Stimulated activated CD8-positive, alpha-beta memory T cell treated with anti-CD3 and anti-CD28 coated beads, Interleukin-2, amount 100 ng/mL, for 1 hour (primary cell): ENCODE measurements around the gene VOPP1.

ENCODE experiments used
- DNase-seq, 2 donors: peaks; one replicate each; pipeline ENCODE4 v3.0.0-alpha.2; 2020; ENCODE audit warnings: low read depth in 2 of 2

Gene VOPP1

DNA sequence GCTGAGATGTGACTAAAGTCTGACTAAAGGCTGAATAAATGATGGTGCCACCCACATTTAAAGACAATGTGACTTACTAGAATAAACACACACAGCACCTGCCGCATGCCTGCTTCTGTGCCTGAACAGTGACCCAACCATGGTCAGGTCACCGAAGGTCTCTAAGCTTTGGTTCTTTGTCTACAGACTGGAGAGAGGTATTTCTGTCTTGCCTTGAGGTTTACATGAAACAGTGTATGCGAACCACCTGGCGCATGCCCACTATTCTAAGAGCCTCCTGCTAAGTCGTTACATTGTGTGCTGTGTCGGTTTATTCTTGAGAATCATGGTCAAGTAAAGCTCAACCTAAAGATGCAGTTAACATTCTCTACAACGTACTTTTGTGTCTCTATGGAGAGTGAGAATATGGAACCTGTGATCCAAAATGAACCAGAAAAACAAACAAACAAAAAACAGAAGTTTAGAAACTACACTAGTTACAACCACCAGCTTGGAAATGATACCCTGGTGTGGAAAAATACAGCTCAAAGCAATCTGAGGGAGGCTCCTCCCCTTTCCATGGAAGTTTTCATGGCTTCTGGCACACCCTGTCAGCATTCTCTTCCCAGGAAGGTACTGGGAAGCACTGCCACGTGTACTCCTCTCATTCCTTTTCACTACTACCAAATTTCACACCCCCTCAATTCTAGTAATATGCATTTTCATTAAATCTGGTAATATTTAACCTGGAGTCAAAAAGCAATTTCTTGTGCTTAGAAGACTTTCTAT lies 40.0 kb downstream of the VOPP1 start:
- no peak for DNase-seq

DNA sequence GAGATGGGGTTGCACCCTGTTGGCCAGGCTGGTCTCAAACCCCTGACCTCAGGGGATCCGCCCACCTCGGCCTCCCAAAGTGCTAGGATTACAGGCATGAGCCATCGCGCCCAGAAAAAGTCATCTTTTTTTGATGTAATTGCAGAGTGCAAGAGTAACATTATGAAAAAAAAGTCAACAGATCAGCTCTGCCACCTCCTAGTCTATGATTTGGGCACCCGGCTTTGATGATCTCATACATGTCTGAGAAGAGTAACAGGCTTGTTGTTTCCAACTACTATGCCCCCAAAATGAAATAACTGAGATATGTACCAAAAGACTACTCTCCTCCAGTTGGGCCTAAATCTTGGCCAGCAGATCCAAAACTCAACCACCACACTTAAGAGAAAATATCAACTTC lies 40.8 kb downstream of the VOPP1 start:
- DNase-seq: no peak

DNA sequence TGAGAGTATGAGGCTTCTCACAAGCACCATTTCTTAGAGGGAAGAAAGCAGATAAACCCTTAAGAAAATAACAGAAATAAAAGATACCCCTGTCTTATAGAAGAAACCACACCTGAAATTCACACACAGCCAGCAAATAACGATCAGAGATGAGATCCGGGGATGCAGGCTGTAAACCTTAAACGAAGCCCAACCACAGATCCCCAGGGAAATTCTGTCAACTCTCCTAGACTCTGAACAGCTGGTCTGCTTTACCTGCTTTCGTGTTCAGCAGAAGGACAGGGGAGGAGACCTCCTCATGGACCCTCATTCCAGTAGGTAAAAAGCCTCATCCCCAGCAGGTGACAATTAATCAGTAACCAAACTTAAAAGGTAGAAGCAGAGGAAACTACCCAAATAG lies 45.0 kb downstream of the VOPP1 start:
- no peak for DNase-seq

DNA sequence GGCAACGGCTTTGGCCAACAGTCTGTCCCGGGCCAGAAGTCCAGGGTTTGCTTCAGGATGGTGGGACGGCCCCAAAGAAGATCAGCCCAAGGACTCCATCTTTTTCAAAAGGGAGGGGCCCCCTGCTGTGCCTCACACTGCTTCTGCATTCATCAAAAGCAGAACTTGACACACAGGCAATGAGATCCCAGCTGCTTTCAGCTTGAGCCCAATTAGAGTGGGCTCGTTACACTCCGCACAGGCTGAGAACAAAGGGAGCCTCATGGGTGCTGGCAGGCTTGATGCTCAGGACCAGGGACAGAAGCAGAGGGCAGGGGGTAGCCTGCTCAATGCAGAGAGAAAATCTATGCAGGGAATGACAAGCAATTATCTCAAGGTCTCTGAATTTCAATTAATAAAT lies 45.5 kb downstream of the VOPP1 start:
- no peak for DNase-seq

DNA sequence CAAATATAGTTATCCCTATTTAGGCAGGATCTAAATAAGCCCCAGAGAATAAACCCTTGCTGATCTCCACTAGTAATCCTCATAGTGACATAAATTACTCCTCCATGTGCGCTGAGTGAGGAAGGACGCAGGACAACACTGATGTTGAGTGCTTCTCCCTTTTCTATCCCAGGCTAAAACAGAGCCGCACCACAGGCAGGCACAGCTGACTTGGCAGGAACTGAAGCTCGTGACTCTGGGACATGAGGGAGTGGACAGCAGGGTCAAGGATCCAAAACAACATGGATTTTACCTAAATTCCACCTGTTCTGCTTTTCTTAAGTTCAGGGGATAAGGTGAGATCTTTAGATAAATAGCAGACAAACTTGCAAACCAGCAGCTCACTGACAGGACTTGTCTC lies 46.0 kb downstream of the VOPP1 start:
- DNase-seq: no peak

DNA sequence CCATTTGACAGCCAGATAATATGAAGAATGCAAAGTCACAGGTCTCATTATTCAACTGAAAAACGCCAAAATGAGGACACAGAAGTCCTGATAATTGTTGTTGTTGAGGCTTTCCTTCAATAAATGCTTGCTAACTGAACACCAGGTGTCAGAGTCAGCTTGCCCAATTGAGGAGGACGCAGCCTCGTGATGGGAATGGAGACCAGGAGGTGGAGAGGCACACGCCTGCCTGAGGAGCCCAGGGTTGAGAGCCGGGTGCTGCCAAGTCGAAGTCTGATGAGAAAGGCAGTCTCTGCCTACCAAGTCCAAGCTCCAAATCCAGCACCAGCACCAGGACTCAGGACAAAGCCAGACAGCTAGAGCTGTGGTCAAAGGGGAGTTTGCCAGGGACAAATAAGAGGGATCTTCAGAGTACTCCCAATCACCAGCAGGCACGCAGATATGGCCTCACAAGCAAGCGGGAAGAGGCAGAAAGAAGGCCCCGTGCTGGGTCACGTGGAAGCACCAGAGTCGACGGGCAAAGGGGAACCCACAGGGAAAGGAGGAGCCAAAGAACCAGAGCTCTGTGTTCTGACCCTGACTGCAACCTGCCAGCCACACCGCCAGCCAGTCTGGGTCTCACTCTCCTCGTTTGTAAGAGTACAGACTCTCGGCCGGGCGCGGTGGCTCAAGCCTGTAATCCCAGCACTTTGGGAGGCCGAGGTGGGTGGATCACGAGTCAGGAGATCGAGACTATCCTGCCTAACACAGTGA lies 47.6 kb downstream of the VOPP1 start:
- DNase-seq: no peak

DNA sequence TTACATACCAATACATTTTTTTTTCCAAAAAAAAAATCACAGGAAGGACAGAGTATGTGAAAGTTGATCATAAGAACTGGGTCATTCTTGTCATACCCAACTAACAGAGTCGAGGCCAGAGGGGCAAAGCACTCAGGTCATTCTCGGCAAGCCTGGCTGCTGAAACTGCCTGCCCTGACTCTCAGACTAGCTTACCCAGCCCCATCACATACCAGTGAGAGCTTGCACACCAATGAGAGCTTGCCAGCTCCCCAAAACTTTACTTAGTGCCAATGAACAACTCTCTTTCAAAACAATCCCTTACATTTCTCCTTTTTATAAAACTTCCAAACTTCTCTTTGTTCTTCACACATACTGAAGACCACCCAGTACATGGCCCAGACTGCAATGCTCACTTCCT lies 48.9 kb downstream of the VOPP1 start:
- no peak for DNase-seq

DNA sequence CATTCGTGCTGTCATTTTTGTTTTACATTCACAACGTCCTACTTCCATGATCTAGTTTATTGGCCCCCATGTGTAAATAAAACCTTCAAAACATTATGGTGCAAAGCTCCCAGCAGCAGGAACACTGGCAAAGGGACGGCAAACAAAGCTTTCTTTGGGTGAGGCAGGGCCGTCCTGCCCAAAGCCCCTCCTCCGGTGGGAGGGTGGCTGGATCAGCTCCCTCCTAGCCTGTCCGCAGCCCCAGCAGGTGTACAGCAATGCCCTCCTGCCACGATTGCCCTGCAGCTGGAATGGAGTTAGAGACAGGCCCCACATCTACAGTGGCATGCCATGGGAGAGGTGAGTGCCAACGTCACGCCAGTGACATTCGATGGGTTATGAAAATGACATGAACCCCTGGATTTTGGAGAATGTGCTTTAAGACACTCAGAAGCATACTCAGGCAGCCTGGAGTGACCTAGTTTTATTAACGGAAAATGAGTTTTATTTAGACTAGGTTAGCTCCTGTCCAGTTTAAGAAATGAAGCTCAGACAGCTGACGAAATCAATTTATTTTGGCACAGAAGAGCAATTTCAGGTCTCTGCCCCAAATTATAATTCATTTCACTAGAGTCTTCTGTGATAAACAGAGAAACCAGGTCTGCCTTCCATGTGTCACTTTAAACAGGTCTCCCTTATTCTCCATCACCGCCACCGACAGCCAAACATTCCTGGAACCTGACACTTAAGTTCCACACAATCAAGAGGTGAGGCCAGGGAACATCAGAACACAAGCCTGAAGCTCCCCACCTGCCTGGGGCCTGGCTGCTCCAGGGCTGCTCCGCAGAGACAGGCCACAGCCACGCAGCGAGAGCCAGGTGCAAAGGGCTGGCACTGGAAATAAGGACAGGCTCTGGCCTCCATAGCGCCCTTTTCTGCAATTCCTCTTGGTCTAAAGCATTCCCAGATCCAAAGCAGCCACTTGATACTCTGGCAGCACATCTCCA lies 50.1 kb downstream of the VOPP1 start:
- DNase-seq: no peak

DNA sequence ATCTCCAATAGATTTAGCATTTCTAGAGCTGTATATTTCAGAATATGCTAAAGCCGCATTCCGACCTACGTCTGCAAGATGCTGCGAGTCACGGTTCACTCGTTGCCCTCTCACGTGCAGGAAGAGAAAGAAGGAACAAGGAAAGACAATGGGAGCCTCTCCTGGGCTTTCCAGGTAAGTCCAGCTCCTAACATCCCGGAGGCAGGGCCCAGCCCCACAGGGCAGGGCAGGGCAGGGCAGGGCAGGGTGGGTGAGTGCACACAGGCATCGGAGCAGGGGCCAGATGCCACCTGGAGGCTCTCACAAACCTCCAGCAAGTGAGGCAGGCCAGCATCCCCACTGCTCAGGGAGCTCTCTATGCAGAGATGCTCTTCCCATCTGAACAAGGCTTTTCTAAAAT lies 50.8 kb downstream of the VOPP1 start:
- DNase-seq: no peak

DNA sequence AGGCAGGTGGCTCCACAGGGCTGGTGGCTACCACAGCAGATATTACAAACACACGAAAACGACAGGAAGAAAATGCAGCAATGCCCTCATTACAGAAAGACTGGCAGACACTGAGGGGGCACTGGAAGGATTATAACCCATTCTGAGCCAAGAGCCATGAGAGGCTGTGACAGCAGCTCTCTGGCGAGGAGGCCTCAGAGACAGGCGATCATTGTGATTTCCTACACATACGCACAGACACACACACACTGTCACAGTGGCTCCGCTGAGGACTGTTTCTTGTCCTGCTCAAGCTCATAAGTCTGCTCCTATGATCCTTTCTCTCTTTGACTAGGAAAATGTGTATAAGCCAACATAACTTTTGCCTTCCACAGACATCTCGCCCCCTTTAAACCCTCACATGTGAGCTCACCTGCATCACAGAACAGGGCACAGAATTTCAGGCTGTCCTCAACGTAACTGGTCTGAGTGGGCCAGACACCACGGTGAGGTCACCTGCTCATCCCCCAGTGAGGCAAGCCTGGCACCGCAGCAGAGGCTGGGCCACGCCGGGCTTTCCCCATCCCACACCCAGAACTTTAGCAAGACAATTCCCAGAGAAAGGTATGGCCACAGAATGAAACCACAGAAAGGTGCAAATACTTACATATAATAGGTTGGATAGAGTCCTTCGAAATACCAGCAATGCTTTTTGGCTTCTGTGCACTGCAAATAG lies 51.7 kb downstream of the VOPP1 start:
- DNase-seq: no peak

DNA sequence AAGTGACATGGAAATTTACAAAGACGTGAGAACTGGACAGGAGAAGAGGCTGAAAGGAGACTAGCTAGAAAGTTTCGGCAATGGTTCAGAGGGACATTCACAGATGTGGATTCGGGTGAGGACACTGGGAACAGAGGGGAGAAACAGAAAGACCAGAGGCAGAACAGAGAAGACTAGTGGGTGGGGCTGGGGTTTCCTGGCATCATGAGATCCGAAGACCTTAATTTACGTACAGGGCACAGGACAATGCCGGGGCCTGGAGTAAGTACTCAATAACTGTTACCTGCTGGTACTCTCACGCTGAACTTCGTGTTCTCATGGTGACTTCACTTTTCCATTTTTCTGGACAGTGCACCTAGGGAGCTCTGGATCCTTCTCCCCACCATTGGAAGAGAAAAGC lies 53.5 kb downstream of the VOPP1 start:
- no peak for DNase-seq

DNA sequence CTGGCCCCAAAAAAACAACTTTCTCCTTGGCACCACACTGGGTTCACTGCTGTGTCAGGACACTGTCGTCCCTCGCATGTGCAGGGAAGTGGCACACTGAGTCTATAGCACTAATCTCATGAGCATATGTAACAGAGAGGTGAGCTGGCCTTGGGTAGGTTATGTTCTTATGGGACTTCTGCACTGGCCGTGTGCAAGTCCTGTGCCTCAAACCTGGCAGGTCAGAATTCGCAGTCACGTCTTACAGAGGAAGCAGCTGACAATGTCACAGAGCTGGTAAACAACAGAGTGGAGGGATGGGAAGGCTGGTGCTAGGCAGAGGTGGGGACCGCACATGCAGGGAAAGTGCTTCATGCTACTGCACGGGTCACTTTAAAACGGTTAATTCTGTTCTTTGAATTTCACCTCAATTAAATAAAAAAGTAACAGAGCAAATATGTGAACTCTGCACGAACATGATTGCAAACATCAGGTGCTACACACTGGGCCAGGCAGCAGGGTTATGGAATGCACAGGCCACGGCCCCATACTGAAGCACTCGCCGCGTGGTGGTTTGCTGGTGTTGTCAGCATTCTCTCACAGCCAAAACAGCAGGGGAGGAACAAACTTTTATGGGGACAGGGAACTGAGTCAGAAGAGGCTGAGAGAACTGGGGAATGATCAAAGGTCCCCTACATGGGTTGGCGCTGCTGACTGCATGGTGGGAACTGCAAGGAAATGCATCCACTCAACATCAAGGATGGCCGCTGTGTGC lies 54.2 kb downstream of the VOPP1 start:
- no peak for DNase-seq

DNA sequence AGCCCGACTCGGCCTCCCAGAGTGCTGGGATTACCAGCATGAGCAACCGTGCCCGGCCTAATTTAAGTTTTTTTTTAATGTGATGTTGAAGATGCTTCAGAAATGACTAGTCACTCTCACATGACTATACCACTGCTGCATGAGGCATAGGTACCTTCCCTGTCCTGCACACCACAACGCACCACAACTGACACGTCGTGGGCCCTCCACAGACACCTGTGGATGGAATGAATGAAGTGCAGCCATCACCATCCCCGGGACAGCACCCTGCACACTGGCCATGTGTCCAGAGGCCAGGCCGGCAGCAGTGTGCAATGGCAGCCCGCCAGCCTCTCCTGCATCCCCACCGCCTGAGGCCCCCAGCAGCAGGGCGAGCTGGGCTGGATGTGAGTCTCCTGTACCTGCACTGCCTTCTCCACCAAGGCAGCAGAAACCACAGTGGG lies 55.1 kb downstream of the VOPP1 start:
- no peak for DNase-seq

DNA sequence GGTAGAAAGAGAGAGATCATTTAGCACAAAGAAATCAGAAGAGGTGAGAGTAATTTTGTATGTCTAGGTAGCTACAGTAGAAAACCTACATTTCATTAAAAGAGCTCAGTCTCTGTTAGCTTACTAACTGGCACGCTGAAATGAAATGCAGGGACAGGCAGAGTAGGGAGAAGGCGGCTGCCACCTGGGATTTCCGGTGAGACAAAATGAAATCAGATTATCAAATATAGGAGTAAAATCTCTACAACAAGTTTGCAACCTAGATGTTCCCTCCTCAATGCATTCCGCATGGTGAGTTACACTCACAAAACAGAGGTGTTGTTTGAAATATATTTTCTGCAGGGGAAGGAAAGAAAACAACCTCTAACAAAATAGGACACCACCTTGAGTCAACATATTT lies 55.9 kb downstream of the VOPP1 start:
- no peak for DNase-seq

DNA sequence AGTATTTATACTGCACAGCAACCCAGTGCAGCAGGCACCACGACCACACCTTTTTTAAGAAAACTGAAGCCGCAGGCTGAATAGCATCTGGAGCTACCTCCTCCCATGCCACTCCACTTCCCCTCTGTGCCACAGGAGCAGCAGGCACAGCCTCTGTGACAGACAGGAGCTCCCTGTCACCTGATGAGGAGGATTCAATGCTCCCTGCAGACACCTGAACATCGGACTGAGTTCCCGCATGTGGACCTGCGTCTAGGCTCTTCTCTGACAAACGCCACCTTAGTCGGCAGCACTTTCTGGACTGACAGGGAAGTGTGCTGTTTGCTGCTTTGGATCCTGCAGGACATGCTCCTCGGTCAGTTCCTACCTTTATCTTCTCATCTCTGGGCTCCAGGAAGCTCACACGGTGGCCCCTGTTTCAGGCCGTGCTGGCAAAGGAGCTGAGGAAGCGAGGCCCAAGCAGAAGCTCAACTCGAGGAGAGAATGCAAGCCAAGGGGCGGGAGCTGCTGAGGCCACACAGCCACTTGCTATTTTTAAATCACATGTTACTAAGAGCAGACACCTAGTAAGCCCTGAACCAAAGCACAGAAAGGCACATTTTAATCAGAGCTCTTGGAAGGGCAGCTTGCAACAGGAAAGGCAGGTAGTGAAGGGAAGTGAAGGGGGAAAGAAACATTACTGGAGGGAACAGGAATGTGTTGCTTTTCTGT lies 56.6 kb downstream of the VOPP1 start:
- DNase-seq: no peak

DNA sequence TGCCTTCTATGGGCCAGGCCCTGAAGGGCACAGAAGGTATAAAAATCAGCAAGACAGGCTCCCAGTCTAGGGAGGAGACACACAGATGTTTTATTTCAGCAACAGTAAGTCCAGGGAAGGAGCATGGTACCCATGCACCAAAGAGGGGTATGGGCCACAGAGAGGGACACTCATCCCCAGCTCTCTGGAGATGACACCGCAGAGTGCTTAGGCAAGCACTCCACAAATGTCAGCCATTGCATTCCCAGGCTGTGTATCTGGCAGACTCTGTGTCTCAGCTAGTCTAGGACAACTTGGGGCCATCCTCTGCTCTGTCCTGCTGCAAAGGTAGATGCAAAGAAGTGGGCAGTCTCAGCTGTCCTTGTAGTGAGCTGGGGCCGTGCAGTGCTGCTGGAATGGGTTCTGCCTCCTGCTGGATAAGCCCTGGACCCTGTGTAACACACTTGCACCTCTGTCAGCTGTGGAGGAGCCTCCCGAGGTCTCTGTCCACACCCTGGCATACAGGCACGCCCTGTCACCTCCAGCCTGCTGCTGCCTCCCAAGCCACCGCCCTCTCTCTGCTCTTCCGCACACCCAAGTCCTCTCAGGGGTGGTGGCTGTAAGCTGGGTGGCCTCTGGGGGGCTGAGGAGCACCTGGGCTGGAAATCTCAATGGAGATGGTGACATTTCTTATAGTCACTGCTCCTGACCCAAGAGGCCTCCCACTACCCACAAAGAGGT lies 57.6 kb downstream of the VOPP1 start:
- DNase-seq: no peak

DNA sequence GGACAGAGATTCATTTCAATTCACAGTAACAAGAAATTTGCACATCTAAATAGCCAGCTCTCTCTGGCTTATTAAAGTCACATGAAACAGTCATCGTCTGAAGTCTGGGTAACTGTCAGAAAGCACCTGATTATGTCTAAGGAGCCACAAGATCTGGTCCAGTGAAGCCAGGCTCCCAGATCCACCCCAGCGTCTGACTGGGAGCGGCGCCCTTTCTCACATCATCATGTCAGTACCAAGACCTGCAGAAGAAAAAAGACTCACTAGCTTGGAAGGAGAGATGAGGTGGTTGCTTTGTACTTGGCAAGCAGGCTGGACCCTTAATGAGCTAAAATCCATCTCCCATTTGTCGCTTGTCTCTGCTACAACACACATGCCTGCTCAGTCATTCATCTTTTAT lies 58.4 kb downstream of the VOPP1 start:
- DNase-seq: no peak

DNA sequence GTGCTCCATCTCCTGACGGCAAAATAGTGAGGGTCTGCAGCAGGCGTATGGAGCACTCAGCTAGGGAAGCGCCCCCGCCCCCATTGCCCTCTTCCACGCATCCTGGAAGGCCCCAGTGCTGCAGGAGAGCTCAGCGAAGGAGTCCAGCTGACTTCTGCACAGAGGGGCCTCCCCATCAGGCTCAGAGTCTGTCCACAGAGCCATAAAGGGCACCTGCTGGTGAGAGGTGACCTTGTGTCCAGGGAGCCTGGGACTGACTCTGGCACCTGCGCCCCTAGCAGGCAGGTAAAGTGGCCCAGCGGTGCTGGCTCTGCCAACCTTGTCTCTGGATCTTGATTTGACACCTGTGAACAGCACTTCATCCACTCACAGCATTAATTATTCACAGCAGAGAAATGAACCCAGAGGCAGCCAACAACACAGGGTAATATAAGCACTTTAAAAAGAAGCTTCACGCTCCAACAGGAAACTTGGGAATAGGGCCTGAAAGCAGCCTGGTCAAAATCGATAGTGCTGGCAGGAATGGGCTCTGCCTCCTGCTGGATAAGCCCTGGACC lies 59.6 kb downstream of the VOPP1 start:
- no peak for DNase-seq

DNA sequence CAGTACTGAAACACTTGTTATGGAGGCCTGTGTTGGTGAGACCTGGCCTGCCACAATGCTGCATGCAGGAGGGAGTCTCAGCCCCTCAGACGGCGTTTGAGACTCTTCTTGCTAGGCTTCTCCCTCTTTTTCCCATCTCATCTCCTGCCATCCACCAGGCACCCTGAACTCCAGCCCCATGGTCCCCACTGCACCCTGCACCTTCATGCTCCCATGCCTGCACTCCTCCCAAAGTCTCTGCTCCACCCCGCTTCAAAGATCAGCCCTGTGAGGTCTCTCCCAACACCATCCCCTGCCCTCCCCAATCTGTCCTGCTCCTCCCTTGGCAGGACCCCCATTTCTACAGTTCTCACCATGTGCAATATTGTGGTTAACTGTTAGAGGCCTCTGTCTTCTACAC lies 61.7 kb downstream of the VOPP1 start:
- no peak for DNase-seq
